Small intestine (tissue), 7 donors: ENCODE data around the gene RTP3. TPM values are rescaled to one million over a fixed set of nuclear protein-coding genes. Genes with fewer than 3 reads are reported as not detected.

Experiments
- DNase-seq, 2 donors: peaks; one replicate each; pipeline versions ENCODE4 v3.0.0 to v3.0.0-alpha.2; 2013
- FAIRE-seq: peaks from 2 replicates; lab custom pipeline; 2012; peaks lifted over from hg19 to GRCh38; lab: Jason Lieb, UNC
- H3K27ac ChIP-seq, 3 donors: one replicate each; pipeline ENCODE4 v1.5.1; 2013; ENCODE audit warnings: low read length in 2 of 3, mild to moderate bottlenecking in 2 of 3, control low read depth in 1 of 3, inconsistent platforms in 1 of 3, low read depth in 1 of 3, moderate library complexity in 1 of 3
- H3K27me3 ChIP-seq, 3 donors: one replicate each; pipeline ENCODE4 v1.6.1; 2013; ENCODE audit warnings: low read length in 3 of 3, inconsistent platforms in 1 of 3; ENCODE audit not compliant: control insufficient read depth in 3 of 3, insufficient read depth in 3 of 3
- H3K36me3 ChIP-seq, 3 donors: one replicate each; pipeline ENCODE4 v1.6.1; 2013; ENCODE audit warnings: low read length in 3 of 3, inconsistent platforms in 1 of 3, low read depth in 1 of 3, mild to moderate bottlenecking in 1 of 3, moderate library complexity in 1 of 3; ENCODE audit not compliant: control insufficient read depth in 3 of 3, insufficient read depth in 2 of 3
- H3K4me1 ChIP-seq, 3 donors: one replicate each; pipeline ENCODE4 v1.6.1; 2013; ENCODE audit warnings: low read length in 2 of 3, inconsistent platforms in 1 of 3, low read depth in 1 of 3, mild to moderate bottlenecking in 1 of 3, moderate library complexity in 1 of 3; ENCODE audit not compliant: control insufficient read depth in 3 of 3, insufficient read depth in 2 of 3
- H3K4me3 ChIP-seq, 3 donors: one replicate each; pipeline ENCODE4 v1.5.1; 2013; ENCODE audit warnings: low read length in 3 of 3, control low read depth in 1 of 3, inconsistent platforms in 1 of 3, low read depth in 1 of 3, mild to moderate bottlenecking in 1 of 3, moderate library complexity in 1 of 3
- H3K9me3 ChIP-seq, 2 donors: one replicate each; pipeline ENCODE4 v1.6.1; 2013; ENCODE audit warnings: low read depth in 1 of 2, low read length in 1 of 2; ENCODE audit not compliant: control insufficient read depth in 2 of 2, insufficient read depth in 1 of 2
- WGBS, 3 donors: extraction: QIAGEN DNeasy Blood & Tissue Kit; methylation state at CpG; one replicate each; pipeline ENCODE4 v1.1.7; 2013; 5-methylcytosine and 5-hydroxymethylcytosine counted together
- polyA plus RNA-seq, 4 donors: library from polyadenylated mRNA; stranded (reverse) in 3 of 4; unstranded in 1 of 4; fragments of 200-250 nt in 3 of 4; fragments of 120-200 nt in 1 of 4; gene quantifications; one replicate each; pipeline versions ENCODE4 v1.2.1 to v1.2.3, GENCODE V29; 2013
- donor health status: healthy with polysubstance abuse.
- donor health status: control.
- donor health status: control.
- donor health status: Bipolar disorder and iron deficiency.
- donor health status: healthy.

Gene RTP3
- polyA plus RNA-seq, 4 donors: 0.06 TPM; not detected in 3

DNA sequence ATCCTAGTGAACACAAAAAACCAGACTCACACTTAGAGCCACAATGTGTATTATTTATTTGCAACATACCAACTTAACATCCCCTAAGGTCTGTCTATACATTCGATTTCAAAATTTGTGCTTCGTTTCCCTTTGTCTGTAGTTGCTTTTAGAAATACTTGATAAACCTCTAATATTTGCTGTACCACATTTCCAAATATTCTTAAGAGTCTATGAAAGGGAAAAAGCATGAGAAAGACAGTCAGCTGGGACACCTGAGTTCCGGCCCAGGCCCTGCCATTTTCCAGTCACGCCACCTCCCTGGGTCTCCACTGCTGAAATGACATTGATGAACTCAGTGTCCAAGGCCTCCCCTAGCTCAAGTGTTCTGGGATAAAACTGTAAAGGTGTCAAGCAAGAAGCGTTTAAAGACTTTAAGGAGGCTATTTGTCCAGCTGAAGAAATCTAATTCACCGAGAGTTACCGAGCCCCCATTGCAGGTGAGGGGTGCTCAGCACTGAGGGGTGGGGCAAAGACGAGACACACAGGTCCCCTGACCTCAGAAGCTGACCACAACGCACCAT lies 41.7 kb downstream of the RTP3 start:
- Histone ChIP-seq H3K4me1 (no peaks in the 10 kb centered on the region), H3K27ac (peak overlapping the region in 2 of 3 donors; percentile 82 to 95), H3K36me3 (no peaks in the 10 kb centered on the region), H3K27me3 (no peaks in the 10 kb centered on the region), H3K4me3 (no peak overlapping the region), H3K9me3 (no peaks in the 10 kb centered on the region)
- 81 to 88% (median 83%) methylated on average over 9 of the region's 9 CpGs for WGBS, 3 donors
- no peak for DNase-seq
- no peak for FAIRE-seq

GRCh38 chr3:46540550-46540949 lies 42.8 kb downstream of the RTP3 start:
- FAIRE-seq: no peak
- H3K4me1 ChIP-seq: no peaks in the 10 kb centered on the region
- 90 to 96% (median 94%) methylated on average over 4 of the region's 4 CpGs for WGBS, 3 donors
- no peaks in the 10 kb centered on the region for H3K36me3 ChIP-seq
- DNase-seq: no peak
- no peaks in the 10 kb centered on the region for H3K9me3 ChIP-seq
- H3K4me3 ChIP-seq: no peak overlapping the region
- no peaks in the 10 kb centered on the region for H3K27me3 ChIP-seq
- H3K27ac ChIP-seq: peak overlapping the region in 1 of 3 donors; percentile 33

- FAIRE-seq: no peak
- H3K27ac ChIP-seq: peak overlapping the region in 1 of 3 donors; percentile 15
- no peaks in the 10 kb centered on the region for H3K9me3 ChIP-seq
- no peaks in the 10 kb centered on the region for H3K27me3 ChIP-seq
- H3K4me3 ChIP-seq: no peak overlapping the region
- no peaks in the 10 kb centered on the region for H3K36me3 ChIP-seq
- DNase-seq: no peak
- no peaks in the 10 kb centered on the region for H3K4me1 ChIP-seq
- WGBS, 3 donors: 86 to 89% (median 88%) methylated on average over 1 of the region's 1 CpG
Measured at GRCh38 chr3:46541835-46542234, 44.1 kb downstream of the RTP3 start.

GRCh38 chr3:46542344-46542743 lies 44.6 kb downstream of the RTP3 start:
- peak overlapping the region in 1 of 3 donors; percentile 24 for H3K27ac ChIP-seq
- H3K4me3 ChIP-seq: no peak overlapping the region
- WGBS, 3 donors: 83 to 91% (median 84%) methylated on average over 2 of the region's 2 CpGs
- no peaks in the 10 kb centered on the region for H3K9me3 ChIP-seq
- H3K36me3 ChIP-seq: no peaks in the 10 kb centered on the region
- H3K27me3 ChIP-seq: no peaks in the 10 kb centered on the region
- H3K4me1 ChIP-seq: no peaks in the 10 kb centered on the region
- DNase-seq (no peak), FAIRE-seq (no peak)

GRCh38 chr3:46542801-46543201 lies 45.0 kb downstream of the RTP3 start:
- FAIRE-seq: no peak
- Histone ChIP-seq H3K27ac (peak overlapping the region in 1 of 3 donors; percentile 24), H3K9me3 (no peaks in the 10 kb centered on the region), H3K27me3 (no peaks in the 10 kb centered on the region), H3K4me3 (no peak overlapping the region), H3K36me3 (no peaks in the 10 kb centered on the region), H3K4me1 (no peaks in the 10 kb centered on the region)
- no peak for DNase-seq
- 89 to 97% (median 89%) methylated on average over 5 of the region's 5 CpGs for WGBS, 3 donors

GRCh38 chr3:46544771-46545503 lies 47.2 kb downstream of the RTP3 start:
- Histone ChIP-seq H3K27me3 (no peaks in the 10 kb centered on the region), H3K4me3 (no peak overlapping the region), H3K36me3 (no peaks in the 10 kb centered on the region), H3K4me1 (no peaks in the 10 kb centered on the region), H3K9me3 (no peaks in the 10 kb centered on the region), H3K27ac (no peak overlapping the region)
- WGBS, 3 donors: 89 to 91% (median 90%) methylated on average over 17 of the region's 17 CpGs
- FAIRE-seq (no peak), DNase-seq (no peak)

GRCh38 chr3:46545818-46546630 lies 48.2 kb downstream of the RTP3 start:
- peak overlapping the region in 1 of 3 donors; percentile 50 for H3K27ac ChIP-seq
- H3K36me3 ChIP-seq: no peaks in the 10 kb centered on the region
- no peaks in the 10 kb centered on the region for H3K4me1 ChIP-seq
- no peak overlapping the region for H3K4me3 ChIP-seq
- H3K27me3 ChIP-seq: no peaks in the 10 kb centered on the region
- H3K9me3 ChIP-seq: no peaks in the 10 kb centered on the region
- FAIRE-seq: no peak
- 74 to 81% (median 80%) methylated on average over 6 of the region's 6 CpGs for WGBS, 3 donors
- no peak for DNase-seq

- FAIRE-seq (no peak), DNase-seq (no peak)
- H3K4me1 ChIP-seq: no peaks in the 10 kb centered on the region
- no peaks in the 10 kb centered on the region for H3K27me3 ChIP-seq
- no peaks in the 10 kb centered on the region for H3K36me3 ChIP-seq
- 71 to 89% (median 84%) methylated on average over 1 of the region's 1 CpG for WGBS, 3 donors
- H3K4me3 ChIP-seq: no peak overlapping the region
- no peaks in the 10 kb centered on the region for H3K9me3 ChIP-seq
- peak overlapping the region in 1 of 3 donors; percentile 37 for H3K27ac ChIP-seq
Measured at GRCh38 chr3:46546896-46547440, 49.2 kb downstream of the RTP3 start.
